Measurements from ENCODE around the gene ALDH2. TPM values are rescaled to one million over a fixed set of nuclear protein-coding genes. Genes with fewer than 3 reads are reported as not detected.

The ALDH2 gene
- total RNA-seq, 1 donor from 2014 or later, result 68.4 TPM

DNA sequence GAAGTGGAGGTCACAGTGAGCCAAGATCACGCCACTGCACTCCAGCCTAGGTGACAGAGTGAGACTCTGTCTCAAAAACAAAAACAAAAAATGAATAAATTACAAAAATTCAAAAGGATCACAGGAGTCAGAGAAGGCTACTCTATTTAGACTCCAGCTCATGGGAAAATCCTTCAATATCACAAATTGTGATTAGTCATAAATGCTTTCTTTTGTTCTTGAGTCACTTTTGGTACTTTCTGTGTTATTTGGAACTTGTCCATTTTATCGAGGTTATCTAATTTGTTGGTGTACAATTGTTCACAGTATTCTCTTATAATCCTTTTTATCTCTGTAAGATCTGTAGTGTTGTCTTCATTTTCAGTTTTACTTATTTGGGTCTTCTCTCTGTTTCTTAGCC, 18.9 kb downstream of the ALDH2 start:
- Mint-ChIP-seq H3K27ac (ENCODE audit: unreplicated experiment) (no peak overlapping the region), H3K4me1 (ENCODE audit: unreplicated experiment) (peaks cover 2% of the 10 kb centered on the region), H3K9me3 (ENCODE audit: unreplicated experiment) (no peaks in the 10 kb centered on the region), H3K36me3 (ENCODE audit: unreplicated experiment) (peaks cover 47% of the 10 kb centered on the region), H3K27me3 (ENCODE audit: unreplicated experiment) (no peaks in the 10 kb centered on the region), H3K4me3 (ENCODE audit: unreplicated experiment) (no peak overlapping the region)
- DNase-seq (ENCODE audit: extremely low spot score, unreplicated experiment), result no peak
- TF ChIP-seq, protein P1, sequence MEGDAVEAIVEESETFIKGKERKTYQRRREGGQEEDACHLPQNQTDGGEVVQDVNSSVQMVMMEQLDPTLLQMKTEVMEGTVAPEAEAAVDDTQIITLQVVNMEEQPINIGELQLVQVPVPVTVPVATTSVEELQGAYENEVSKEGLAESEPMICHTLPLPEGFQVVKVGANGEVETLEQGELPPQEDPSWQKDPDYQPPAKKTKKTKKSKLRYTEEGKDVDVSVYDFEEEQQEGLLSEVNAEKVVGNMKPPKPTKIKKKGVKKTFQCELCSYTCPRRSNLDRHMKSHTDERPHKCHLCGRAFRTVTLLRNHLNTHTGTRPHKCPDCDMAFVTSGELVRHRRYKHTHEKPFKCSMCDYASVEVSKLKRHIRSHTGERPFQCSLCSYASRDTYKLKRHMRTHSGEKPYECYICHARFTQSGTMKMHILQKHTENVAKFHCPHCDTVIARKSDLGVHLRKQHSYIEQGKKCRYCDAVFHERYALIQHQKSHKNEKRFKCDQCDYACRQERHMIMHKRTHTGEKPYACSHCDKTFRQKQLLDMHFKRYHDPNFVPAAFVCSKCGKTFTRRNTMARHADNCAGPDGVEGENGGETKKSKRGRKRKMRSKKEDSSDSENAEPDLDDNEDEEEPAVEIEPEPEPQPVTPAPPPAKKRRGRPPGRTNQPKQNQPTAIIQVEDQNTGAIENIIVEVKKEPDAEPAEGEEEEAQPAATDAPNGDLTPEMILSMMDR (IDR thresholded peaks at IDR 0.05), result no peak

DNA sequence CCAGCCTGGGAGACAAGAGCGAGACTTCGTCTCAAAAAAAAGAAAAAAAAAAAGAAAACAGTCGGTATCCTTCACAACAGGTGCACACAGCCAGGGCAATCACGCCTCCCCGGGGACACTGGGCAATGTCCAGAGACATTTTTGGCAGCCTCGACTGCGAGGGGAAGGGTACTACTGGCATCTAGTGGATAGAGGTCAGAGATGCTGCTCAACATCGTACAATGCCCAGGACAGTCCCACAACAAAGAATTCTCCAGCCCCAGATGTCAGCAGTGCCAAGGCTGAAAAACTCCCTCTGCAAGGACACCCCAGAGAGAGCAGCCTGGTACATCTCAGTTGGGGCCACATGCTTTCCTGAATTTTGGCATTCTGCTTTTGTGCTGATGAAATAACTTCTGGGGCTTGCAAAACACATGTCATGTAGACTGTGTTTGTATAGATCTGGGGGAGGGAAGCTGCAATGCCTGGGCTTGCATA, 21.5 kb downstream of the ALDH2 start:
- H3K4me3 Mint-ChIP-seq (ENCODE audit: unreplicated experiment), result no peak overlapping the region
- peaks cover 2% of the 10 kb centered on the region for H3K4me1 Mint-ChIP-seq (ENCODE audit: unreplicated experiment)
- DNase-seq (ENCODE audit: extremely low spot score, unreplicated experiment), result no peak
- no peak overlapping the region for H3K27ac Mint-ChIP-seq (ENCODE audit: unreplicated experiment)
- no peaks in the 10 kb centered on the region for H3K9me3 Mint-ChIP-seq (ENCODE audit: unreplicated experiment)
- TF ChIP-seq, protein P1 (IDR thresholded peaks at IDR 0.05), result peak; percentile 43
- H3K27me3 Mint-ChIP-seq (ENCODE audit: unreplicated experiment), result no peaks in the 10 kb centered on the region
- peaks cover 35% of the 10 kb centered on the region for H3K36me3 Mint-ChIP-seq (ENCODE audit: unreplicated experiment)

DNA sequence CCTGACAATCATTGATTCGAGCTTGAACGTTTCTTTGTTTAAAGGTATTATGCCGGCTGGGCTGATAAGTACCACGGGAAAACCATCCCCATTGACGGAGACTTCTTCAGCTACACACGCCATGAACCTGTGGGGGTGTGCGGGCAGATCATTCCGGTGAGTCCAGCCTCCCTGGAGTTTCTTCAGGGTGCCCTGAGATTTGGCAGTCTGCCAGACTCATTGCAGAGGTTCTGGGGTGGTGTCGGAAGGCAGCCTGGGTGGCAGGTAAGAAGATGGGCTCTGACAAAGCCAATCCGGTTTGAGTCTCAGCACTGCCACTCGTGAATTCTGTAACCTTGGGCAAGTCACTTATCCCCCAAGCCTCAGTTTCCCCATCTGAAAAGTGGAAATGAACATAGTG, 23.0 kb downstream of the ALDH2 start:
- H3K27ac Mint-ChIP-seq (ENCODE audit: unreplicated experiment), result no peak overlapping the region
- H3K27me3 Mint-ChIP-seq (ENCODE audit: unreplicated experiment), result no peaks in the 10 kb centered on the region
- peaks cover 2% of the 10 kb centered on the region for H3K4me1 Mint-ChIP-seq (ENCODE audit: unreplicated experiment)
- no peaks in the 10 kb centered on the region for H3K9me3 Mint-ChIP-seq (ENCODE audit: unreplicated experiment)
- no peak for DNase-seq (ENCODE audit: extremely low spot score, unreplicated experiment)
- H3K36me3 Mint-ChIP-seq (ENCODE audit: unreplicated experiment), result peaks cover 36% of the 10 kb centered on the region
- H3K4me3 Mint-ChIP-seq (ENCODE audit: unreplicated experiment), result no peak overlapping the region
- TF ChIP-seq, protein P1 (IDR thresholded peaks at IDR 0.05), result no peak

DNA sequence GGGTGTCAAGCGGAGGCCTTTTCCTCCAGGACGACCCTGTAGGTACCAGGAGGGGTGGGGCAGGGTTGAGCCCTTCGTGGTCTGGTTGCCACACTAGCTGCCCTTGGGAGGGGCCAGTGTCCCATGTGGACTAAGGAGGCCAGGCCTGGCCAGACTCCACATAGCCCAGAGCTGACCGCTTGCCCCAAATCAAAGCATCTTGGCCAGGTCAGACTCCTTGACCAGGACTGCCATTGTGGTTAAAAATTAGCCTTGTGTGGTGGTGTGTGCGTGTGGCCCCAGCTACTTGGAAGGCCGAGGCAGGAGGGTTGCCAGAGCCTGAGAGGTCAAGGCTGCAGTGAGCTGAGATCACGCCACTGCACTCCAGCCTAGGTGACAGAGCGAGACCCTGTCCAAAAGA, 24.8 kb downstream of the ALDH2 start:
- peaks cover 31% of the 10 kb centered on the region for H3K36me3 Mint-ChIP-seq (ENCODE audit: unreplicated experiment)
- no peaks in the 10 kb centered on the region for H3K27me3 Mint-ChIP-seq (ENCODE audit: unreplicated experiment)
- no peak overlapping the region for H3K27ac Mint-ChIP-seq (ENCODE audit: unreplicated experiment)
- TF ChIP-seq, protein P1 (IDR thresholded peaks at IDR 0.05), result no peak
- peaks cover 2% of the 10 kb centered on the region for H3K4me1 Mint-ChIP-seq (ENCODE audit: unreplicated experiment)
- DNase-seq (ENCODE audit: extremely low spot score, unreplicated experiment), result no peak
- no peak overlapping the region for H3K4me3 Mint-ChIP-seq (ENCODE audit: unreplicated experiment)
- no peaks in the 10 kb centered on the region for H3K9me3 Mint-ChIP-seq (ENCODE audit: unreplicated experiment)

DNA sequence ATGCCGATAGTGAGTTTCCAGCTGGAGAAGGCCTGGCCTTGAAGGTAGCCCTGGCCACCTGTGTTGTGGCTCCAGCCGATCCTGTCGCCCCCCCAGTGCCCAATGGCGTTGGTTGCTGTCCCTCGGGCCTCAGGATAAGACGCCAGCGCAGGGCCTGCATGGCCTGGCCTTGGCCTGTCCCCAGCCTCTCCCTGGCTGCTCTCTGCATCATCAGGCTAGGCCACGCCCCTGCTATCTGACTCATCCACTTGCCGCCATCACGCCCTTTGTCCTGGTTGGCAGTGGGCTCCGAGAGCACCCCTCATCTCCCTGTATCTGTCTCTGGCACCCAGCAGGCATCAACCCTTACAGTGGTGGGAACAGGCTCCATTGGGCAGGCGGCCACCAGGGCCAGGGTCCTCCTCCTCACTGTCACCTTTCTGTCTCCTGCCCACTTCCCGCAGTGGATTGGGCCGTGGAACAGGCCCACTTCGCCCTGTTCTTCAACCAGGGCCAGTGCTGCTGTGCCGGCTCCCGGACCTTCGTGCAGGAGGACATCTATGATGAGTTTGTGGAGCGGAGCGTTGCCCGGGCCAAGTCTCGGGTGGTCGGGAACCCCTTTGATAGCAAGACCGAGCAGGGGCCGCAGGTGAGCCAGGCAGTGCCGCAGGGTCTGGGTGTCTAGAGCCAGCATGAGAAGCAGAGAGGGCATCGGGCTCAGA, 25.6 kb downstream of the ALDH2 start:
- H3K27ac Mint-ChIP-seq (ENCODE audit: unreplicated experiment), result no peak overlapping the region

More for the DNA sequence above, 25.6 kb downstream of the ALDH2 start:
- H3K4me3 Mint-ChIP-seq (ENCODE audit: unreplicated experiment), result no peak overlapping the region
- no peaks in the 10 kb centered on the region for H3K27me3 Mint-ChIP-seq (ENCODE audit: unreplicated experiment)
- H3K9me3 Mint-ChIP-seq (ENCODE audit: unreplicated experiment), result no peaks in the 10 kb centered on the region
- DNase-seq (ENCODE audit: extremely low spot score, unreplicated experiment), result no peak
- H3K36me3 Mint-ChIP-seq (ENCODE audit: unreplicated experiment), result peaks cover 26% of the 10 kb centered on the region
- TF ChIP-seq, protein P1 (IDR thresholded peaks at IDR 0.05), result no peak
- H3K4me1 Mint-ChIP-seq (ENCODE audit: unreplicated experiment), result peaks cover 2% of the 10 kb centered on the region
